Activated CD4-positive, alpha-beta T cell treated with anti-CD3 and anti-CD28 coated beads, Interleukin-2, amount 10 ng/mL, durations not matched to agents 7 days and 5 days (primary cell): ENCODE measurements around the gene ANKDD1B. TPM values are rescaled to one million over a fixed set of nuclear protein-coding genes. Genes with fewer than 3 reads are reported as not detected.

Experiments used
- CTCF ChIA-PET: fragments of 350-600 bp; sonication (Branson Sonifier 250); formaldehyde crosslinking; loops from one replicate; lab custom pipeline; 2021; ENCODE audit warnings: antibody characterized with exemption; lab: Charles Lee
- POLR2A ChIA-PET: fragments of 350-600 bp; sonication (Branson Sonifier 250); formaldehyde crosslinking; loops from one replicate; lab custom pipeline; 2021; ENCODE audit warnings: antibody characterized with exemption; lab: Charles Lee
- DNase-seq: peaks from one replicate; pipeline ENCODE4 v3.0.0-alpha.2; 2020
- H3K27ac Mint-ChIP-seq: one replicate; pipeline ENCODE4 v1.8.0; 2021; ENCODE audit warnings: mild to moderate bottlenecking, moderate library complexity, mixed read lengths
- H3K27me3 Mint-ChIP-seq: one replicate; pipeline ENCODE4 v1.8.0; 2021; ENCODE audit warnings: mixed read lengths
- H3K36me3 Mint-ChIP-seq: one replicate; pipeline ENCODE4 v1.8.0; 2021; ENCODE audit warnings: low read depth, mixed read lengths
- H3K4me1 Mint-ChIP-seq: one replicate; pipeline ENCODE4 v1.8.0; 2021; ENCODE audit warnings: mixed read lengths
- H3K4me3 Mint-ChIP-seq: one replicate; pipeline ENCODE4 v1.8.0; 2021; ENCODE audit warnings: mild to moderate bottlenecking, moderate library complexity, mixed read lengths
- H3K9me3 Mint-ChIP-seq: one replicate; pipeline ENCODE4 v1.8.0; 2021; ENCODE audit warnings: mixed read lengths
- total RNA-seq, 2 experiments: library from RNA; stranded (reverse); gene quantifications; one replicate each; pipeline ENCODE4 v1.2.3, GENCODE V29; 2021

ANKDD1B gene
- total RNA-seq, 2 experiments from 2014 or later, result 0.07 TPM; not detected in 1

DNA sequence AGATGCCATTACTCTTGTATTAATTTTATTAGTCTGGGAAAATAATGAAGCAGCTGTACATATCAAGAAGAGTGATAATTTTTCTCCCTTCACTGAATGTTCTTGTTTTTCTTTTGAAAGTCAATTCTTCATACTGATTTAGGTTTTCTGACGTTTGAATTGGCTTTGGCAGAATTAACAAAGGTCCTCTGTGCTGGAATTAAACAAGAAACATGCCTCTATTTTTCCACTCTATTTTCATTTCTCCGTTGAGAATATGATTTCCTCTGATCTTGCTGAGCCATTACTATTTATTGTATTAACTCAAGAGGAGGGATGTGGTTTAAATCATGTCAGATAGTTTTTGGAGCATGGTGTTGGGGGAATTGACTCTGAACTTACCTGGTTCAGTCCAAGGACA is 42.3 kb downstream of the ANKDD1B start:
- H3K4me1 Mint-ChIP-seq, result peaks cover 3% of the 10 kb centered on the region
- no peaks in the 10 kb centered on the region for H3K27me3 Mint-ChIP-seq
- no peak overlapping the region for H3K4me3 Mint-ChIP-seq
- POLR2A ChIA-PET, result no interaction called here
- no peak for DNase-seq
- H3K36me3 Mint-ChIP-seq, result no peaks in the 10 kb centered on the region
- H3K27ac Mint-ChIP-seq, result no peak overlapping the region
- CTCF ChIA-PET, result no interaction called here
- peaks cover 2% of the 10 kb centered on the region for H3K9me3 Mint-ChIP-seq

DNA sequence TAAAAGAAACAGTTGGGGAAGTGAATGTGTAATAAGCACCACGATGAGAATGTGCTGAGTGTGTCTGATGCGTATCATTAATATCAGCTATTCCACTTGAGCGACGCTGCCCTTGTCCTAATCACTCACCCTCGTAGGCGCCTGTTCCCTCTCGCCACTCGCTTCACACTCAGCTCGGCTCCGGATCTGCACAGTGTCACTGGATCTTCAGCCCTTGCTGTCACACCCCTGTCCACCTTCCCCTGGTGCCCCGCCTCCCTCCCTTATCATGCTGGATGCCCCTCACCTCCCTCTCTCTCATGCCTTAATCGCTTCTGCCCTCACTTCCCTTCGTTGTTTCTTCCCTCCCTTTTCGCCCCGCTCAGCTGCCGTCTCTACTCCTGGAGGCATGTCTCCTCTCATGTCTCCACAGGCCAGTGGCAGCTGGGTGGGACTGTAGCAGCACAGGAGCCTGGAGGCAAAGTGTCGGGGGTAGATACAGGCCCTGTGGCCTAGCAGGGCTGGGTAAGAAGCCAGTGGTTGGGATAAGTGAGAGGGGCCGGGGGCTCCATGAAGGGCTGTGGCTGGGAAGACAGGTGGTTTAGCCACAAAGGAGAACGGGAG is 43.5 kb downstream of the ANKDD1B start:
- POLR2A ChIA-PET, result interaction anchor here (0.5 kb wide), 1 partner anchor 76 kb away, joined by 4 read pairs; no protein-coding TSS in a partner anchor
- no peaks in the 10 kb centered on the region for H3K27me3 Mint-ChIP-seq
- CTCF ChIA-PET, result no interaction called here
- peaks cover 2% of the 10 kb centered on the region for H3K4me1 Mint-ChIP-seq
- H3K9me3 Mint-ChIP-seq, result peaks cover 2% of the 10 kb centered on the region
- no peaks in the 10 kb centered on the region for H3K36me3 Mint-ChIP-seq
- no peak for DNase-seq
- no peak overlapping the region for H3K4me3 Mint-ChIP-seq
- no peak overlapping the region for H3K27ac Mint-ChIP-seq

DNA sequence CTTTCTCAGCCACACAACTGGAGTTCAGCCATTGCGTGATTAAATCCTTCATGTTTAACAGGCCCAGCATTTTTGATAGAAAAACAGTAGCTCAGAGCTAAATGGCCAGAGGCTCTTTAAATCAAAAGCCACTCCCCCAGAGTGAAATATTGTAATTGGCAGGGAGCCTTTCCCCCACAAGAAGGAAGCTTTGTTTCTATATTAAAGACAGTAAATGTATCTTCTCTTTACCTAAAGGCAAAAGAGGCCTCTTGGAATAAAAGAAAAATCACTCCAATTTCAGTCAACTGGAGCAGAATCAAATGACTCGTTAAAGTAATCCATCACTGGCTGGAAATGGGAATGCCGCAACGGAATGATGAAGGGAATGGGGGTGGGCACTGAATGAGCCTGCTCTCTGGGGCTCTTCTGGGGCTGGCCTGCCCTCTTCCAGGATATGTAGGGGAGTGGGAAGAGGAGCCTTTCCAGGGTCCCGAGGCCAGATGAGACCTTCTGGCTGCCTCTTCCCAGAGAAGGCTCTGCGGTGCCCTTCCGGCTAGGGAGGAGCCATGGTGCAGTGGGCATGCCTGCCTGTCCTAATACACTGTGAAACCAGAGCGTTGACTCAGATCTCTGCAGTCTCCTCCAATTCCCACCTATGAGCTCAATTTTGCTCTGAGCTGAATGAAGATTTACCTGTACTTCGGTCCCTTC is 45.2 kb downstream of the ANKDD1B start:
- Mint-ChIP-seq H3K4me1 (peaks cover 8% of the 10 kb centered on the region), H3K4me3 (no peak overlapping the region), H3K27ac (no peak overlapping the region), H3K9me3 (no peaks in the 10 kb centered on the region), H3K36me3 (no peaks in the 10 kb centered on the region), H3K27me3 (no peaks in the 10 kb centered on the region)
- CTCF ChIA-PET, result no interaction called here
- no peak for DNase-seq
- POLR2A ChIA-PET, result no interaction called here

DNA sequence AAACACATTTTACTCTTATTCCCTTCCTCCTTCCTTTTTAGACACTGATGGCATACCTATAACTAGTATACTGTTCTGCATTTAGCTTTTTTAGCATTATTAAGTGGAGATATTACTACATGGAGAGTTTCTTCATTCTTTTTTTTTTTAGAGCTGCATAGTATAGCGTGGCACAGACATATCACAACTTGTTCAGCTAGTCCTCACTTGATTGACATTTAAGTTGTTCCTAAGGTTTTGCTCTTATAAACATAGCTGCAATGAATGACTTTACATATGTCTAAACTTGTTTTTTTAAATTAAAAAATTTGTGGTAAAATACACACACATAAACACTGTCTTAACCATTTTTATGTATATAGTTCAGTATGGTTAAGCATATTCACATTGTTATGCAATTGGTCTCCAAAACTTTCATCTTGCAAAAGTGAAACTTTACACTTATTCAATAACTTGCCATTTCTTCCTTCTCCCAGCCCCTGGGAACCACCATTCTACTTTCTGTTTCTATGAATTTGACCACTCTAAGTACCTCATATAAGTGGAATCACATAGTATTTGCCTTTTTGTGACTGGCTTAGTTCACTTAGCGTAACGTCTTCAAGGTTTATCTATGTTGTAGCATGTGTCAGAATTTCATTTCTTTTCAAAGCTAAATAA is 48.7 kb downstream of the ANKDD1B start:
- CTCF ChIA-PET, result interaction anchor here (0.9 to 1.3 kb wide), 2 partner anchors 15 to 39 kb away, joined by 3 read pairs; no protein-coding TSS in a partner anchor
- Mint-ChIP-seq H3K36me3 (no peaks in the 10 kb centered on the region), H3K9me3 (no peaks in the 10 kb centered on the region), H3K27me3 (no peaks in the 10 kb centered on the region), H3K4me1 (peaks cover 8% of the 10 kb centered on the region), H3K27ac (no peak overlapping the region), H3K4me3 (no peak overlapping the region)
- POLR2A ChIA-PET, result no interaction called here
- DNase-seq, result no peak

DNA sequence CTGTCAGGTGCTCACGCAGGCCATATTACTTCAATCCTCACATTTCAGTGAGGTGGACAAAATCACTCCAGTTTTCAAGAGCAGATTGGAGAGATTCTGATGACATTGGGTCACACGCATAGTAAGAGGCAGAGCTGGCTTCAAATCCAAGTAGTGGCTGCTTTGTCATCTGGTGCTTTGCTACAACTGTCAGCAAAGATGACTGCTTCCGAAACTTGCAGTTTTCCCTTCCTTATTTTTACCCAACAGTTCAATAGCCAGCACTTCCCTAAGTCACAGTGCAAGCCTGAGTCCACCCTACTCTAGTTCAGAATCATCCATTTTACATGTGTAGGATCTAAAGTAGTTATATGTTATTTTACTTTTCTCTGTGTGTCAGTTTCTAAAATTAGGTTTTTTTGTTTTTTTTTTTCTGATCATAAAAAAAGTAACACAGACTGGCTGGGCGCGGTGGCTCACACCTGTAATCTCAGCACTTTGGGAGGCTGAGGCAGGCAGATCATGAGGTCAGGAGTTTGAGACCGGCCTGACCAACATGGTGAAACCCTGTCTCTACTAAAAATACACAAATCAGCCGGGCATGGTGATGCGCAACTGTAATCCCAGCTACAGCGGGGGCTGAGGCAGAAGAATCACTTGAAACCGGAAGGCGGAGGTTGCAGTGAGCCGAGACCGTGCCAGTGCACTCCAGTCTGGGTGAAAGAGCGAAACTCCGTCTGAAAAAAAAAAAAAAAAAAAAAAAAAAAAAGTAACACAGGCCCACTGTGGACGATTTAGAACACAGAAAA is 49.6 kb downstream of the ANKDD1B start:
- POLR2A ChIA-PET, result no interaction called here
- H3K4me1 Mint-ChIP-seq, result peaks cover 8% of the 10 kb centered on the region
- no peak overlapping the region for H3K4me3 Mint-ChIP-seq
- H3K27ac Mint-ChIP-seq, result no peak overlapping the region
- CTCF ChIA-PET, result interaction anchor here (0.9 to 1.3 kb wide), 2 partner anchors 14 to 40 kb away, joined by 3 read pairs; no protein-coding TSS in a partner anchor
- DNase-seq, result no peak
- H3K27me3 Mint-ChIP-seq, result no peaks in the 10 kb centered on the region
- no peaks in the 10 kb centered on the region for H3K9me3 Mint-ChIP-seq
- no peaks in the 10 kb centered on the region for H3K36me3 Mint-ChIP-seq

DNA sequence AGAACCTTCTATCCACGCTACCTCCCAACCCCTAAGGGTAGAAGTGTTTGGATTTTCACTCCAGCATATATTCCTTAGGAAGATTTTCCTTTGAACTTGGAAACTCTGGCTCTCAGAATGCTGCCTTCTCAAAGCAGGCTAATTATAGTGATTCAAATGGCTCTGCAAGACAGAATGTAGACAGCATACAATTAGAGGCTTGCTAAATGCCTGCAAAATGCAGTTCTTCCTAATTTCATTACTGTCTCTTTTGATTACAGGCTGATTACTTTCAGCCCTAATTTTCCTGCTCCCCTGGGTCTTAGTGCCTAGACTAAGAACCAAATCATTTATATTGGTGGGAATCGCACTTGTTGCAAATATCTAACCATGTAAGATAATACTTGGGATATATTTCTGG is 50.8 kb downstream of the ANKDD1B start:
- Mint-ChIP-seq H3K4me3 (no peak overlapping the region), H3K9me3 (no peaks in the 10 kb centered on the region), H3K27ac (no peak overlapping the region), H3K36me3 (no peaks in the 10 kb centered on the region), H3K4me1 (peaks cover 8% of the 10 kb centered on the region), H3K27me3 (no peaks in the 10 kb centered on the region)
- DNase-seq, result no peak
- ChIA-PET CTCF (interaction anchor here (0.6 kb wide), 1 partner anchor 938 kb away, joined by 3 read pairs; no protein-coding TSS in a partner anchor), POLR2A (no interaction called here)

DNA sequence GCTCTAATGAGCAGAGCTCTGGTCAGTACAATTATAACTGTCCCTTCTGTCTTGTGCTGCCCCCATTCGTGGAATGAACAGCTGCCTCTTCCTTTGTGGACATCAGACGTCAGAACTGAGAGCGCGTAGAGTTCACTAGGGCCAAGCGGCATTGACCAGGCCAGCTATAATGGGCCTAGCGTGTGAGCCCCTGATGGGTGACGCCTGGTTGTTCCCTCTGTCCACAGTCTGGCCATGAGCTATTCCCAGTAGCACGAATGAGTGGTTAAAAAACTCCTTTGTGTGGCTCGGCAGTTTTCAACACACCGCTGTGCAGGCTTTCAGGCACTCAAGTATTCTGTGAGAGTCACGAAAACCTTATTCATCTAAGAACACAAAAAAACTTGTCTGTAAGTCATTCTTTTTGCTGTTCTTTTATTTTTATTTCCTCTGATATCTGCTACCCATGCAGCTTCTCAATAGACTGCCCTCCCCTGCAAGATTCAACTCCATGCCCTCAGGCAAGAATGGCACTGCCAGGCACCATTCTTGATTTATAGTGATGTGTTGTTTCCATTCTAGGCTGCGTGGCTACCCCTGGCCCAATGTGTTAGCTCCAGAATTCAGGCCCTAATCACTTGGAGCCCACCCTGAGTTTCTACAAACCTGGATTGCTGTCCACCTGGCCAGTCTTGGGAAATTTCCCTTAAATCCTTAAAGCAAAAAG is 52.5 kb downstream of the ANKDD1B start:
- Mint-ChIP-seq H3K9me3 (no peaks in the 10 kb centered on the region), H3K27me3 (no peaks in the 10 kb centered on the region), H3K4me1 (peaks cover 11% of the 10 kb centered on the region), H3K4me3 (no peak overlapping the region), H3K36me3 (no peaks in the 10 kb centered on the region), H3K27ac (no peak overlapping the region)
- ChIA-PET CTCF (interaction anchor here (0.7 kb wide), 1 partner anchor 790 kb away, joined by 3 read pairs; no protein-coding TSS in a partner anchor), POLR2A (no interaction called here)
- no peak for DNase-seq

DNA sequence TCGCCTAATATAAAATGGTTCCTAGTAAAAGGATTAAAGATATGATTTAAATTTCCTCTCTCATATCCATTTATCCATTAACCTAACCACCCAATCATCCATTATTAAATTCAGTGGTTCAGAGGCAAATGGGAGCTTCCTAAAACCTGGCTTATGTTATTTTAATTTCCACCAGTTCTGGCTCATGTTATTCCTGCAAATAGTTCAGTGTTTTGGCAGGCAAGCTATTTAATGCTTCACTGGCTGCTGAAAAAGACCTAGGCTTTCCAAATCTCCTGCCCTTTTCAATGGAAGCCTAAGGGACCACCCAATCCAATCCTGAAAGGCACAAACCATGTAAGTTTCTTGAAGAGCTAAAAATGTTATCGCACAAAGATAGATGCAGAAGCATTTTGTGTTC is 53.7 kb downstream of the ANKDD1B start:
- POLR2A ChIA-PET, result no interaction called here
- no peaks in the 10 kb centered on the region for H3K27me3 Mint-ChIP-seq
- H3K36me3 Mint-ChIP-seq, result peaks cover 8% of the 10 kb centered on the region
- H3K27ac Mint-ChIP-seq, result no peak overlapping the region
- CTCF ChIA-PET, result interaction anchor here (1.6 kb wide), 1 partner anchor 44 kb away, joined by 3 read pairs; no protein-coding TSS in a partner anchor
- peaks cover 22% of the 10 kb centered on the region for H3K4me1 Mint-ChIP-seq
- no peak overlapping the region for H3K4me3 Mint-ChIP-seq
- no peak for DNase-seq
- no peaks in the 10 kb centered on the region for H3K9me3 Mint-ChIP-seq

DNA sequence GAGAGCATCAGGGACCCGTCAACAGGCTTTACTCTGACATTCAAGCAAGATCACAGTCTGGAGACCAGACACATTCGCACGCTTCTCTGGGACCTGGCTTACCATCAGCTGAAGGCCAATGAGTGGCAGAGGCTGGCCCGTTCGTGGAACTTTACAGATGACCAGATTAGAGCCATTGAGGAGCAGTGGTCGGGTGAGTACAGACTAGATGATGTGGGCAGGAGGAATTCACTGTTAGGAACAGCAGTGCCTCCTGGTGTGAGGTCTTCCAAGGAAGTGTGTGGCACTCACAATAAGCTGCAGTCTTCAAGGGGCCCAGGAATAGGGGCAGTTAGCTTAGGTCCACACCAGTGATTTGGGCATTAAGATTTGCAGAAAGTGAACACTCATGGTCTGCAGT is 55.5 kb downstream of the ANKDD1B start:
- DNase-seq, result no peak
- H3K27ac Mint-ChIP-seq, result no peak overlapping the region
- no peaks in the 10 kb centered on the region for H3K9me3 Mint-ChIP-seq
- H3K4me3 Mint-ChIP-seq, result no peak overlapping the region
- H3K36me3 Mint-ChIP-seq, result peaks cover 8% of the 10 kb centered on the region
- CTCF ChIA-PET, result interaction anchor here (1.2 kb wide), 1 partner anchor 9 kb away, joined by 4 read pairs; no protein-coding TSS in a partner anchor
- no peaks in the 10 kb centered on the region for H3K27me3 Mint-ChIP-seq
- H3K4me1 Mint-ChIP-seq, result peaks cover 20% of the 10 kb centered on the region
- POLR2A ChIA-PET, result no interaction called here

DNA sequence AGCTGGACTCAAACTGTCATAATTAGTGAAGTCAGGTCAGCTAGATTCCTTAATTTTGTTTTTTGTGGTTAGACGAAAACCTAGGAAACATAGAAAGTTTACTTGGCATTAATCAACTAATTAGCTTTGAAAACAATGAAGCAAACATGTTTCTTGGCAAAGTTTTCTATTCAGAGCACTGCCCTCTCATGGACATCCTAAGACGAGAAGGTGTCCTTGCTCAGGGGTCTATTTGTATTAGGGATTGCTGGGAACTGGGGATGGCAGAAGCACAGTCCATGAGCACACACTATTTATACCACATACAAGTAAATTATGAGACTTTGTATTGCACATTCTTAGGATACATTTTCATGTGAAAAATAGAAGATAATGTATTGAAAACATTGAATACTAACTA is 56.3 kb downstream of the ANKDD1B start:
- DNase-seq, result no peak
- peaks cover 20% of the 10 kb centered on the region for H3K4me1 Mint-ChIP-seq
- H3K36me3 Mint-ChIP-seq, result peaks cover 12% of the 10 kb centered on the region
- no peak overlapping the region for H3K27ac Mint-ChIP-seq
- H3K9me3 Mint-ChIP-seq, result no peaks in the 10 kb centered on the region
- no peak overlapping the region for H3K4me3 Mint-ChIP-seq
- POLR2A ChIA-PET, result no interaction called here
- CTCF ChIA-PET, result interaction anchor here (1.2 kb wide), 1 partner anchor 9 kb away, joined by 4 read pairs; no protein-coding TSS in a partner anchor
- no peaks in the 10 kb centered on the region for H3K27me3 Mint-ChIP-seq

DNA sequence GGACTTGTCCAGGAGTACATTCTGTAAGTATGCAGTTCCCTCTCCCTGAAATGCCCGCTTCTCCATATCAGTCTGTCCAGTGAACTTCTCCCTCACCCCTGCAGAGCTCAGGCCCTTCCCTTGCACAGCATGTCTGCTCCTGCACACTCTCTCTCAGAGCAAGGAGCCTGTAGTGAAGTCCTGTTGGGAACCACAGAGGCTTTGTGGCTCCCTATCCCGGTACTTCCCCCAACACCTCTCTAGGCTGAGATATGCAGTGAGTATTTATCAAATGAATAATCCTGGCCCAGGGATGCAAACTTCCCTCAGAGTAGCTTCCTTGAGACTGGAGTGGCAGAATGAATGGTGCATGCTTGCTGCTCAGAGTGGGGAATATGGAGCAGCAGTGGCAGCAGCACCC is 57.2 kb downstream of the ANKDD1B start:
- Mint-ChIP-seq H3K36me3 (peaks cover 20% of the 10 kb centered on the region), H3K4me1 (peaks cover 20% of the 10 kb centered on the region), H3K27ac (peak overlapping the region; percentile 83), H3K27me3 (no peaks in the 10 kb centered on the region), H3K9me3 (no peaks in the 10 kb centered on the region), H3K4me3 (no peak overlapping the region)
- no peak for DNase-seq
- ChIA-PET POLR2A (no interaction called here), CTCF (interaction anchor here (0.5 to 1.2 kb wide), 2 partner anchors 313 to 431 kb away, joined by 4 to 5 read pairs; no protein-coding TSS in a partner anchor)
